DOHH2 (cell line): ENCODE data around the gene RCE1.
"Not testable (repeated sequence)": the region's sequence is repeated elsewhere in the genome, so short reads cannot be mapped to it uniquely, and the experiment has no call there.

Source experiments
- H3F3A ChIP-seq: fragments of 200-600 bp; sonication (generic), shearing (Covaris generic); 2 replicates; pipeline ENCODE4 v1.6.0; 2016; ENCODE audit warnings: antibody characterized with exemption, mild to moderate bottlenecking; ENCODE audit not compliant: control insufficient read depth, insufficient read depth
- H3K27ac ChIP-seq: fragments of 200-600 bp; sonication (generic); 2 replicates; pipeline ENCODE4 v1.5.1; 2014; ENCODE audit warnings: low read depth, mild to moderate bottlenecking, low read length, moderate library complexity
- H3K27me3 ChIP-seq: fragments of 200-600 bp; sonication (generic); 2 replicates; pipeline ENCODE4 v1.6.1; 2014; ENCODE audit warnings: mild to moderate bottlenecking, low read length, mixed read lengths; ENCODE audit not compliant: control insufficient read depth
- H3K36me3 ChIP-seq: fragments of 200-600 bp; sonication (generic); 2 replicates; pipeline ENCODE4 v1.6.1; 2014; ENCODE audit warnings: mild to moderate bottlenecking, low read length, moderate library complexity, mixed read lengths; ENCODE audit not compliant: control insufficient read depth
- H3K4me1 ChIP-seq: fragments of 200-600 bp; sonication (generic); 2 replicates; pipeline ENCODE4 v1.6.1; 2014; ENCODE audit warnings: mild to moderate bottlenecking, low read length, mixed read lengths; ENCODE audit not compliant: control insufficient read depth
- H3K4me2 ChIP-seq: fragments of 200-600 bp; sonication (generic); 2 replicates; pipeline ENCODE4 v1.6.0; 2014; ENCODE audit warnings: mild to moderate bottlenecking, low read length, moderate library complexity
- H3K4me3 ChIP-seq: fragments of 200-600 bp; sonication (generic); 2 replicates; pipeline ENCODE4 v1.5.1; 2014; ENCODE audit warnings: mild to moderate bottlenecking, low read length, mixed read lengths
- H3K79me2 ChIP-seq: fragments of 200-600 bp; sonication (generic); 2 replicates; pipeline ENCODE4 v1.6.1; 2014; ENCODE audit warnings: mild to moderate bottlenecking, low read length, mixed read lengths; ENCODE audit not compliant: control insufficient read depth
- H3K9me2 ChIP-seq: fragments of 200-600 bp; sonication (generic); replicated peaks from 2 replicates; pipeline ENCODE4 v1.6.1; 2014; ENCODE audit warnings: mild to moderate bottlenecking, low read length, mixed read lengths; ENCODE audit not compliant: control insufficient read depth
- H3K9me3 ChIP-seq: fragments of 200-600 bp; sonication (generic); 2 replicates; pipeline ENCODE4 v1.6.1; 2014; ENCODE audit warnings: antibody characterized with exemption, low read length, mixed read lengths; ENCODE audit not compliant: control insufficient read depth, insufficient read depth
- H4K20me1 ChIP-seq: fragments of 200-600 bp; sonication (generic); 2 replicates; pipeline ENCODE4 v1.6.0; 2014; ENCODE audit warnings: low read depth, mild to moderate bottlenecking, antibody characterized with exemption, low read length, moderate library complexity; ENCODE audit not compliant: control insufficient read depth, insufficient read depth
- EZH2phosphoT487 ChIP-seq: fragments of 200-600 bp; sonication (generic); IDR thresholded peaks from 2 replicates; pipeline ENCODE4 v1.6.1; 2017; ENCODE audit warnings: borderline replicate concordance, mild to moderate bottlenecking, antibody characterized with exemption, low read length, moderate library complexity, mixed read lengths
- TF ChIP-seq, protein P1 (sequence below): fragments of 200-600 bp; sonication (generic); IDR thresholded peaks from one replicate; pipeline ENCODE4 v1.5.1; 2014; ENCODE audit warnings: antibody characterized with exemption, mild to moderate bottlenecking, low read depth, low read length; ENCODE audit not compliant: poor library complexity, severe bottlenecking

Gene RCE1

GRCh38 chr11:66823700-66824099, 19.5 kb upstream of the RCE1 start:
- no peak overlapping the region for H3K27ac ChIP-seq
- no peaks in the 10 kb centered on the region for H3K79me2 ChIP-seq
- no peaks in the 10 kb centered on the region for H4K20me1 ChIP-seq
- H3K4me2 ChIP-seq: no peak overlapping the region
- no peaks in the 10 kb centered on the region for H3K9me3 ChIP-seq
- H3F3A ChIP-seq: peaks cover 3% of the 10 kb centered on the region; the same call in 1 of the 2 replicates
- no peaks in the 10 kb centered on the region for H3K4me1 ChIP-seq
- H3K9me2 ChIP-seq: no peaks in the 10 kb centered on the region
- H3K4me3 ChIP-seq: no peak overlapping the region
- TF ChIP-seq, protein P1, sequence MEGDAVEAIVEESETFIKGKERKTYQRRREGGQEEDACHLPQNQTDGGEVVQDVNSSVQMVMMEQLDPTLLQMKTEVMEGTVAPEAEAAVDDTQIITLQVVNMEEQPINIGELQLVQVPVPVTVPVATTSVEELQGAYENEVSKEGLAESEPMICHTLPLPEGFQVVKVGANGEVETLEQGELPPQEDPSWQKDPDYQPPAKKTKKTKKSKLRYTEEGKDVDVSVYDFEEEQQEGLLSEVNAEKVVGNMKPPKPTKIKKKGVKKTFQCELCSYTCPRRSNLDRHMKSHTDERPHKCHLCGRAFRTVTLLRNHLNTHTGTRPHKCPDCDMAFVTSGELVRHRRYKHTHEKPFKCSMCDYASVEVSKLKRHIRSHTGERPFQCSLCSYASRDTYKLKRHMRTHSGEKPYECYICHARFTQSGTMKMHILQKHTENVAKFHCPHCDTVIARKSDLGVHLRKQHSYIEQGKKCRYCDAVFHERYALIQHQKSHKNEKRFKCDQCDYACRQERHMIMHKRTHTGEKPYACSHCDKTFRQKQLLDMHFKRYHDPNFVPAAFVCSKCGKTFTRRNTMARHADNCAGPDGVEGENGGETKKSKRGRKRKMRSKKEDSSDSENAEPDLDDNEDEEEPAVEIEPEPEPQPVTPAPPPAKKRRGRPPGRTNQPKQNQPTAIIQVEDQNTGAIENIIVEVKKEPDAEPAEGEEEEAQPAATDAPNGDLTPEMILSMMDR: no peak
- no peak for TF ChIP-seq EZH2phosphoT487
- peaks cover 8% of the 10 kb centered on the region for H3K36me3 ChIP-seq
- no peaks in the 10 kb centered on the region for H3K27me3 ChIP-seq

DNA sequence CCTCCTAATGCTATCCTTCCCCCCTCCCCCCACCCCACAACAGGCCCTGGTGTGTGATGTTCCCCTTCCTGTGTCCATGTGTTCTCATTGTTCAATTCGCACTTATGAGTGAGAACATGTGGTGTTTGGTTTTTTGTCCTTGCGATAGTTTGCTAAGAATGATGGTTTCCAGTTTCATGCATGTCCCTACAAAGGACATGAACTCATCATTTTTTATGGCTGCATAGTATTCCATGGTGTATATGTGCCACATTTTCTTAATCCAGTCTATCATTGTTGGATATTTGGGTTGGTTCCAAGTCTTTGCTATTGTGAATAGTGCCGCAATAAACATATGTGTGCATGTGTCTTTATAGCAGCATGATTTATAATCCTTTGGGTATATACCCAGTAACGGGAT, 18.7 kb upstream of the RCE1 start:
- not testable (repeated sequence) for H3K9me2 ChIP-seq, H3F3A ChIP-seq, H3K9me3 ChIP-seq, H3K4me2 ChIP-seq, H3K27me3 ChIP-seq, H3K36me3 ChIP-seq, H3K4me3 ChIP-seq, H3K4me1 ChIP-seq, H3K27ac ChIP-seq, H4K20me1 ChIP-seq, H3K79me2 ChIP-seq

GRCh38 chr11:66834539-66834845, 8.7 kb upstream of the RCE1 start:
- no peaks in the 10 kb centered on the region for H3K27me3 ChIP-seq
- no peak overlapping the region for H3K4me3 ChIP-seq
- peaks cover 31% of the 10 kb centered on the region for H3F3A ChIP-seq
- H3K27ac ChIP-seq: 0 out of 2 replicates have a peak overlapping the region, but pooled peaks have one; percentile 12
- H3K4me2 ChIP-seq: peak overlapping the region; percentile 23
- H4K20me1 ChIP-seq: no peaks in the 10 kb centered on the region
- peaks cover 19% of the 10 kb centered on the region for H3K36me3 ChIP-seq
- H3K9me3 ChIP-seq: no peaks in the 10 kb centered on the region
- H3K9me2 ChIP-seq: no peaks in the 10 kb centered on the region
- H3K4me1 ChIP-seq: peaks cover 29% of the 10 kb centered on the region
- H3K79me2 ChIP-seq: peaks cover 8% of the 10 kb centered on the region
- no peak for TF ChIP-seq EZH2phosphoT487
- TF ChIP-seq, protein P1: peak; percentile 10

DNA sequence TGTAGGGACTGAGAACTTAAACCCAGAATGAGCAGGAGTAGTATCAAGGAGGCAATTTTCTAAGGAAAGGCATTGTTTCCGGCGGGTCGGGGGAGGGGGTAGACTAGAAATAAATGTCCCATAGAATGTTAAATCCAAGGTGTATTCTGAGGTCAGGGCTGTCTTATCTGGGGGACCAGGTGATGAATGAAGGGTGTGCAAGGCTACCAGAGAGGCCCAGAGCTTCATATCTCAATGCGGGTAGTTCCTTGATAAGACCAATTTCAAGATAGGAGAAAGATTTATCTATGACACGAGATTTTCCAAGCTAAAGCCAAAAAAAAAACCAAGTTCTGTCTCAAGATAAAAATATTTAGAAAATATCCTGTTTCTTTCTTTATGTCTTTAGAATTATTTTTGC, 8.3 kb upstream of the RCE1 start:
- H3K27me3 ChIP-seq: no peaks in the 10 kb centered on the region
- peaks cover 12% of the 10 kb centered on the region for H3K79me2 ChIP-seq
- peaks cover 33% of the 10 kb centered on the region for H3F3A ChIP-seq
- H3K27ac ChIP-seq: 0 out of 2 replicates have a peak overlapping the region, but pooled peaks have one; percentile 12
- H3K9me2 ChIP-seq: no peaks in the 10 kb centered on the region
- TF ChIP-seq, protein P1: no peak
- no peak for TF ChIP-seq EZH2phosphoT487
- H4K20me1 ChIP-seq: 0 out of 2 replicates have a peak, but pooled peaks cover under 1% of the 10 kb centered on the region
- H3K4me3 ChIP-seq: no peak overlapping the region
- peak overlapping the region; percentile 23 for H3K4me2 ChIP-seq
- H3K36me3 ChIP-seq: peaks cover 23% of the 10 kb centered on the region
- H3K9me3 ChIP-seq: no peaks in the 10 kb centered on the region
- peaks cover 32% of the 10 kb centered on the region for H3K4me1 ChIP-seq
